ENCODE results near the gene KLF6. TPM values are rescaled to one million over a fixed set of nuclear protein-coding genes. Genes with fewer than 3 reads are reported as not detected.

Gene KLF6
- total RNA-seq (2022; extraction: Qiagen RNA extraction), result 96.9 to 147 TPM (median 134 TPM) in 5 replicates

DNA sequence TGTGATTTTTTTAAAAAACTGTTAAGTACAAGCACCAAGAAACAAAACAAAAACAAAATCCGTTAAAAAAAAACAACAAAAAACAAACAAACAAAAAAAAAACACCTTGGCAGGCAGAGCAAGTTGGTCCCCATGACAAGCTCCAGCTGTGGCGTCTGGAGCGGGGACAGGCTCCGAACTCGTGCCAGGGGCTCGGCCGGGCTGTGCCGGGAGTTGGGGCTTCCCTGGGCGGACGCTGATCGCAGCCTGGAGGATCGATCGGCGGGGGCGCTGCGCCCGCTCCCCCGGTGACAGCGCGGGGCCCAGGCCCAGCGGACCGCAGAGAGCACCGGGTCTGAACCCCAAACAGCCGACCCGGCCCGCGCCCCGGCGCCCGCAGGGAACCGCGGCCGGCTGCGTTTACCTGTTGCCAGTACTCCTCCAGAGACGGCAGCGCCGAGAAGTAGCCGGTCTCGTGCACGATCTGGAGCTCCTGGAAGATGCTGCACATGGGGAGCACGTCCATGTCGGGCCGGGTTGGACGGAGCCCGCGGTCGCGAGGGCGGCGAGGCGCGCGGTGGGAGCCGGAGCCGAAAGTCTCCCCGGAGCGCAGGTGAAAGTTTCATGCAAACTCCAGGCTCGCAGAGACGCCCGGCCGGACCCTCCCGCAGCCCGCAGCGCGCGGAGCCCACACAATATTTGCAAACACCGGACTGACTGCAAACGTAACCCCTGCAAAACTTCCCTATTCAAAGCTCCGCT, at the start of gene KLF6:
TSS of gene KLF6 (minus strand) at position 700 of the 741 bp plus-strand sequence. CDS start at position 505, 195 bp downstream.

Data from A549 treated with dexamethasone at 1 μM for 4 hours (cell line).